ENCODE measurements around the gene ACRBP.

The ACRBP gene

DNA sequence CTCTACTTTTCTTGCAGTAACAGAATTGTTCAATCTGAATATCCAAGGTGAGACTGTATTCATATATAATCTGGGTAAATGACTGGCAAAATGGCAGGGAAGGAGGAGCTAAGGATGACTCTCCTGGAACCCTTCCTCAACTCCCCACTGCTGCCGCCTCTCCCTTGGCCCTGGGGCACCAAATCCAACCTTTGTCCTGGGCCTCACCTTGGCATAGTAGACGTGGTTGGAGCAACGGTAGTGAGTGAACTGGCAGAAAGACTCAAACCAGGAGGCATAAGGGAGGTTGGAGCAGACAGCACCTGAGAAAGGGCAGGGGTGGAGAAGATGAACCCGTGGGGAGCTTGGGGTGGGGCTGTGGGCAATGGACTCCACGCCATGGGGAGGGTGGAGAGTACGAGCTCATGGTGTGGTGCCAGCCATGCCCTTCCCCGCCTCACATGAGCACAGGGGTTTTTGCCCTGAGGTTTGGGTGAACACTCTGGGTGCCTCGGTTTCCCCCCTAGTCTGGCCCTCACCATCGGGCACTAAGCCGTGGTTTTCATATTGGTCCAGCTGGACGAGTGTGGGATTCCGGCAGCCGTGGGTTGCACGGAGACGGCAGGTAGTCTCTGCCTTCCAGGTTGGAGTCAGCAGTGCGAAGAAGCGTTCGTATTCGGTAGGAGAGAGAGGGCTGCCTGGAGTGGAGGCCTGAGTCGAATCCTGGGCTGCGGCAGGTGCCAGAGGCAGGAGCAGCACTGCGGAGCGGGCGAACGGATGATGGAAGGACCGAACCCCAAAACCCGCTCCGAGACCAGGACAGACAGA is 753 bp downstream of the ACRBP start:
- no peak for DNase-seq

DNA sequence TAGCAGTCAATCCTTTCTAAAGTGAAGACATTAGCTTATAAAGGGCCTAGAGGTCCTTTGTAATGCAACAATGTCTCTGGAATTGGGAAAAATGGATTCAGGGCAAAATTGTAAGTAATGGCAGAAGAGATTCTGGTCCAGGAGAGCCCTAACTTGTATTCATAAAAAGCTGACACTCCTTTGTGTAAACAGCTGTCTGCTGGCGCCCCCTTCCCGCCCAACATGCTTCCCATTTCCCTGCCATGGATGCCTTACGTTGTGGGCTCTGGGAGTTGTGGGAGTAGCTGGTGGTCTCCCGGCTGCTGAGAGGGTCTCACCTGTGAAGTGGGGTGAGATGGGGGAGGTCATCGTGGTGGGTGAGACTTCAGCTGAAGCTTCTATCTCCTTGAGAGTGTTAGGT is 2.3 kb downstream of the ACRBP start:
- DNase-seq = no peak

DNA sequence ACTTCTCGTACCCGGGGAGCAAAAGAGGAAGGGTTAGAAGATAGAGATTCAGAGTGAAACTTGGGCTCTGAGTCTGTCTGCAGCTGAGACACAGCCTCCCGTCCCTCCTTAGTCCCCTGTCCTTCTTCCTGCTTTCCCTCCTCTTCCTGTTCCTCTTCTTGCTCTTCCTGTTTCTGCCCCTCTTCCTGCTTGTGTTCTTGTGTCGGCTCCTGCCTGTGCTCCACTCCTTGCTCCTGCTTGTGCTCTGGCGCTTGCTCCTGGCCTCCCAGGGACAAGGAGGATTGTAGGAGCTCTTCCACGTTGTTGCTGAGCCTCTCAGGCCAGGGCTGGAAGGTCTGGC is 3.0 kb downstream of the ACRBP start:
- no peak for DNase-seq

DNA sequence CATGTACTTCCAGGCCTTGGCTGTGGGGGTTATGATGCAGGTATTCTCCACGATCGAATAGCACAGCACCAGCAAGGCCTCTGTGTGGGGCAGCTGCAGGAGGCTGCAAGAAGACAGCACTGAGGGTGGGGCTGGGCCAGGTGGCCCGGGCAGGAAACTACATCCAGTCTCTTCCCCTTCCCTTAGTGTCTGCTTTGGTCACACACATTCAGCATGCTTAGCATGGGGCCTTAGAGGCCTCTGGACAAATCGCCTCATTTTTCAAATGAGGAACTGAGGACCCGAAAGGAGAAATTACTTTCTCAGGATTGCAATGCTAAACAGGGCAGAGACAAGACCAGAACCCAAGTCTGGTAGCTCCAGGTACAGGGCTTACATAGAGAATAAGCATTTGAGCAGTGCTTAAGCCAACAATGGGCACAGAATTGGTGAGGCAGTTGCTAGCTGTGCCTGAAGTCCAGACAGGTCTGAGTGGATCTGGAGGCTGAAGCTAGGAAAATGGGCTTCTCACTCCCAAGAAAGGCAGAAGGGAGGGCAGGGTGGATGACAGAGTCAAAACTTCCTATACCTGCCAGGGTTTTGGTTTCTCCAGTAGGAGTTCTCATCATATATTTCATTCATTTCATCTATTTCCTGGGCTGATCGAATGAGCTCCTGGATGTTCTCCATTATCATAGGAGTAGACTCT is 3.5 kb downstream of the ACRBP start:
- no peak for DNase-seq

DNA sequence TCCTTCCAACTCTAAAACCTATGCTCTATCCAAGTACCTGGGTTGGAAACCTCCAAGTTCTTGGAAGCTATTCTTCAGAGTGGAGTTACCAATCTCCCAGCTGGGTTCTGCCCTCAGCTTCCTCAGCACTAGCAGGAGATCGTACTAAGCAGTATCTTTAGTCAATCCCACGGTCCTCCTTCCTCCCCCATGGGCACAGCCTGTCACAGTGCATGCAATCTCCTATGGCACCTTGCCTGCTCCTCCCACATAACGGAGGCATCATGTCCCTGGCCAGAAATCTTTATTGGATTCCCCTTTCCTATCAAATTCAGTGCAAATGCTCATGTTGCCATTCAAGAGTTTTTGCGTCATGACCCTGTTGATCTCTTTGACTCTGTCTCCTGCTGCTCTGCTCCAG is 6.1 kb downstream of the ACRBP start:
- no peak for DNase-seq

DNA sequence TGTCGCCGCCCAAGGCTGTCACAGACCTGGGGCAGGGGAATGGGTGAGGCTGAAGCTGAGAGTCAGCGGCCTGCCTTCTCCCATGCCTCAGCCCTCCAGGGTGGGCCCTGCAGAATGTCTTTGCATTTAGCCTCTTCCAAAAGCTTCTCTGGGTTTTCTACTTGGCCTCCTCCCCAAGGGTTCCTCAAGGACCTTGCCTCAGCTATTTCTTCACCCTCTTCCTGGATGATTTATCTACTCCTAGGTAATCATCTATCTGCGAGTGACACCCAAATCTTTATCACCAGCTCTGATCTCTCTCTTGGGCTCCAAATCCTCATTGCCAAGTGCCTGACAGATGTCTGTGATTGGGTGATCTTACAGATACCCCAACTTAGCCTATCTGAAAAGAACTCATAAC is 6.7 kb downstream of the ACRBP start:
- DNase-seq = no peak

DNA sequence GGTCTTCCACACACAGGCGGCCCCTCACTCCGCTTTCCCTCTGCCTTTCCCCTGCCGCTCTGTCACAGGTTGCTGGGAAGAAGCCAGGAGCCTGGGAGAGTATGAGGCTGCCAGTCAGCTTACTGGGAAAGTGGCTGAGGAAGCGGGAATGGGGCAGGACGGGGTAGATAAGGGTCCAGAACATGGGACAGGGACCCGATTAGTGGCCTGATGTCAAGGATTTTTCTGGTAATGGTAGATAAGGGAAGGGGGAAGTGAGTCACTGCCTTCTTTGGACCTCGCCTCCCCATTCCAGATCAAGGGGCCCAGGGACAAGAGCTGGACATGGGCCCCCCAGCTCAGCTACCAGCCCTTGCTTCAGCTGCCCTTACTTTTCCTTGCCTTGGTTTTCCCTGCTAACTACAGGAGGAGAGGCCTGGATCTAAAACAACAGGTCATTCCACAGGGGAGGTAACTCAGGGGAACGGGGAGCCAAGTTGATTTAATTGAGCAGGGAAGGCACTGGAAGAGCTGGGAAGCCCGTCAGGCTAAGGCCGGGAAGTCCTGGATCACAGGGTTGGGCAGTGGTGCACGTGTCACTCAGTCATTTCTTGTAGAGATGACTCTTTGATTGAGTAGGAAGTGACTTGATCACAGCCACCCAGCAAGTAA is 8.0 kb downstream of the ACRBP start:
- no peak for DNase-seq

DNA sequence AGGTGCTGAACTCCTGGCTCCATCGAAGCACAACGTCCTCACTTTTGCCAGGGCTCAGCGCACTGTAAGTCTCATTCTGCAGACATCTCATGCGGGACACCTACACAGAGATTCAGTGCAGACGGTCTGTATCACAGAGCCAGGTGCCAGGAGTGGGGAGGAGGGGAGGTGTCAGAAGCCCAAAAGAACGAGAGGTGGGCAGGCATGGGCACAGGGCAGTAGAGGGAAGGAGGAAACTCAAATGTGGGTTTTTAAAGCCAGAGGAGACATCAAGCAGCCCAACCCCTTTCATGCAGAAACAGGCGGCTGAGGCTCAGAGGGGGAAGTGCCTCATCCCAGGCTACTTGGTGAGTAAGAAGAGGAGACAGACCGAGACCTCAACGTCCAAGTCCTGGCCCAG is 8.9 kb downstream of the ACRBP start:
- no peak for DNase-seq

DNA sequence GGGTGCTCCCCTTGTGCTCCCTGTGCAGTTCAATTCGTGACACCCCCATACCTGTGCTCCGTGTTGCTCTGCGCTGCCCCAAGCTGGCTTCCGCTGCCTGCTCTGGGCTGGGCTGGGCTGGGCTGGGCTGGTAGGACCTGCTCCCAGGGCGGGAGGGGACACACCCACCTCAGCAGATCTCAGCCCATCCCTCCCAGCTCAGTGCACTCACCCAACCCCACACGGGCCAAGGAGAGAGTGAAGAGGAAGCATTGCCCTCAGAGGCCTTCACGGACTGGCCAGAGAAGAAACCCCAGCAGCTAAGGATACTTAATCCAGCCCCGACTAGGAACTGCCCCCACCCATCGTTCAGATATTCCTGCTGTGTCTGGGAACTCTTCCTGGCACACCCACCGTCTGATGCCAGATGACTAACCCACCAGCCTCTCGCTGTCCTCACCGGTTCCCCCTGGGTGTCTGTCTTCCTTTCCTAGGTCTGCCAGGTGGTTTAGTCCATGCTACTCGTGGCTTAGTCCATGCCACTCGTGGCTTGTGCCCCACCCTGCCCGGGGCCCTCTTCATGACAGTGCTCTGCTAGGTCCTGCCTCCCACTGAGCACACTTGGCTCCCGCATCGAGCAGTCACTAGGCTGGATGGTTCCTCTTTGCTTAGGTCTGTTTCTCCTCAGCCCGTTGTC is 11.2 kb downstream of the ACRBP start, which contains the start of gene LPAR5:
Gene LPAR5 (minus strand): TSS at position 104 of the 676 bp plus-strand sequence. CDS start 14,711 bp downstream, outside the sequence.
- DNase-seq = no peak

DNA sequence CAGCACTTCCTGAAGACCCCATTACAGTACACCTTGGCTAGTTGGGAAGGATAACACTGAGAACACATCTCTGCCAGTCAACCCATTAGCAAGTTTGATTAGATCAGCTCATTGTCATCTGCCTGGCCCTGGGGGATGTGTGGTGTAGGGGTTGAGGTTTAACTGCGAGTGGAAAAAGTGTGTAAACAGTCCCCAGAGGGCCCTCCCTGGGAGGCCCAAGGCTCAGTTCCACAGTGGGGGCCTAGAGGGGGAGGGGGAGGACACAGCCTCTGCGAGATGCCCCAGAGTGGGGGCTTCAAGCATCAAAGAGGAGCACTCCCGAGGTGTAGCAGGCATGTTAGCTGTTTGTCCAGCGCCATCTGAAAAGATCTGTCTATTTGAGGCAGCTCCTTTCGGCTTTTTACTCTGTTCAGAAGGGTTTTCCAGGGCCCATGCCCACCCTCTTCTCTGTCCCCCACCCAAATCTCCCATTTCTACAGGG is 11.8 kb downstream of the ACRBP start:
- peak; percentile 11 for DNase-seq

DNA sequence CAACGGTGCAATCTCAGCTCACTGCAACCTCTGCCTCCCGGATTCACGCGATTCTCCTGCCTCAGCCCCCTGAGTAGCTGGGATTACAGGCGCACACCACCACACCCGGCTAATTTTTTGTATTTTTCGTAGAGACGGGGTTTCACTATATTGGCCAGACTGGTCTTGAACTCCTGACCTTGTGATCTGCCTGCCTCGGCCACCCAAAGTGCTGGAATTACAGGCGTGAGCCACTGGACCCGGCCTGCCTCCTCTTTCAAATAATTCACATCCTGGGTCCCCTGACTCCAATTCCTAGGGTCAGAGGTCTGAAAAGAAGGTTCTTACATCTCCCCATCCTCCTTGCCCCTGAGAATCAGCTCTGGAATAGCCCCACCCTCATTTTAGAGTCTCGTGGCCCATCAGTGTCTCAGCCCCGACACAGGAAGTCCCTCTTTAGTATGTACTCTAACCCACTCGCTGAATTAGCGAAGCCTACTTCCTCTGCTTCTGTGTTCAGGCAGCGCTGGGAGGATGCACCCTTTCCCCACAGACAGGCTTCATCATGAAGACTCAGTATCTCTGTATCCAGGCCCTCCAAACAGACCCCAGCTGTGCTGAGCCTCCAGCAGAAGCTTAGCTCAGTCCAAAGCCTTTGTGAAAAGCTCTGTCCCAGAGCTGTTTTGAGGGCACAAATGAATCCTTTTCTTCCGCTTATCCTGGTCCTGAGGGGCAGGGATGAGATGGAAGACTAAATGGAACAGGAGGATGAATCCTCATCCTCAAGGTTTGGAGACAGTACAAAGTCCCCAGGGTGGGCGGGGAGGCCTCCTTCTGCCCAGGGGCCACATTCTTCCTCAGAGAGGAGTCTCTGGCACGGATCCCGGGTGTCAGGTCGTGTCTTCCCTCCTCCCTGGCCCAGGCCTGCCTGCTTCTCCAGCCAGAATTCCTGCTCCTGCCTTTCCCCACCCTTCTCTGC is 14.9 kb downstream of the ACRBP start:
- peak; percentile 17 for DNase-seq

DNA sequence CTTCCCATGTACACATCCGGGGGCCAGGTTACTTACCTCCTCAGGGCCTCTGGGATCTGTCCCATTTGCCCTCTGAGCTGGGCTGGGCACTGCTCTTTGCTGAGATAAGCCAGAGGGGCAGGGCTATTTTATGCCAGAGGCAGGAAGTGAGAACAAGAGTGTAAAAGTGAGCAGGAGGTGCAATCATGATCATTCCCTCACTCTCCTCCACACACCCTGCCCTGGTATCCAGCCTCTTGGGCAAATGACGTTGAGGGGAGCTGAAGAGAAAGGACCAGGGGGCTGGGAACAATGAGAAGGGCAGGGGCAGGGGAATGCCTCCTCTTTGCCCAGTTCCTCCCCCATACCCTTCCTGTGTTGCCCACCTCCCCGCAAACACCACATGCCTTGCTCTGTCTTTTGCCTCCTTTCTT is 15.7 kb downstream of the ACRBP start:
- no peak for DNase-seq

DNA sequence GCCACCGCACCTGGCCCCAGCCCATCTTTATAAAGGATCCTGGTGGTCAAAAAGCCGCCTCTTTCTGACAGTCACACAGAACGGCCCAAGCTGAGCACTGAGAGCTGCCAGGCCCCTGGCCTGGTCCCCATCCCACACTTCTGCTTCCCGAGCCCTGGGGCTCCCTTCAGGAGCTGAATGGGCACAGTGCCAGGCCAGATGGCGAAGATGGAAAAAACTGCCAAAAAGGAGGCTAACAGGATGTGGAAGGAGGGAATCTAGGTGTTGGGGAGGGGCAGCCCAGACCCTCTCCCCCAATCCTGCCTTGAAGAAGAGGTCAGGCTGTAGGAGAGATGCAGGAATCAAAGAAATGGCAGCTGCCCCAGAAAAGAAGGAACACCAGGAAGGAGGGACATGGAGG is 16.5 kb downstream of the ACRBP start:
- no peak for DNase-seq

DNA sequence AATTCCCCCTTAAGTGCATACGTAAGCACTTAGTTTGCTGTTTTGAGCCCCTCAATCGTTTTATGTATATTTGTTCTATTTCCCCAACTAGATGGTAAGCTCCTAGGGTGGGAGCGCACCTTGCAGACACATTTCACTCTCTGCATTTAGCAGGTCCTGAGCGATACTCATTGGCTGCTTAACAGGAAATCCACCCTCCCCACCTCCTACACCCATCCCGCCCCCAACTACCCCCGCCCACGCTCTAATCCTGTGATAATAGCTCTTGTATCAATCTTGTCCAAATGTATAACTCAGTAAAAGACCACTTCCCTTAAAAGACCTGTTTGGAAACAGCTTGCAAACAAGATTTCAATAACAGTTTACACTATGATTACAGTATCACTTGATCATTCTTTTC is 19.6 kb downstream of the ACRBP start:
- peak; percentile 55 for DNase-seq

DNA sequence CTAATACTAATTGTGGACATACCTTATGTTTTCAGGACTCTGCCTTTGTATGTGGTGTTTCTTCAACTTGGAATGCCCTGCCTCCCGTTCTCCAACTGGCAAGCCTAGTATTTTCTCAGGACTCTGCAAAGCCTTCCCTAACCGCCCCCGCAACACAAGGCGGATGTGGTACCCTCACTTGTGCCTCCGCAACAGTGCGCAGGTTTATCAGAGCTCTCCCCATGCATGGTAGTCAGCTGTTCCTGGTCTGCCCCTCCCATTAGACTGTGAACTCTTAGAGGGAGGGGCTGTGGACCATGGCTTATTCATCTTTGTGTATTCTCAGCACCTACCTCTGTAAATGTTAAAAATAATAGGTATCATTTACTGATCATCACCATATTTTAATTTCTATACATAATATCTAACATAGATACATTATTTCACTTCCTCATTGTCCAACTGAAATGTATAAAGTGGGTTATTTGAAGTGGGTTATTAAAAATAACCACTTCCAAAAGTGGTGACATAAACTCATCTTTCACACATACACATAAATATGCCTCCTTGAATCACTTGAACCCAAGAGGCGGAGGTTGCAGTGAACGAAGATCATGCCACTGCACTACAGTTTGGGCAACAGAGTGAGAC is 20.5 kb downstream of the ACRBP start:
- no peak for DNase-seq

DNA sequence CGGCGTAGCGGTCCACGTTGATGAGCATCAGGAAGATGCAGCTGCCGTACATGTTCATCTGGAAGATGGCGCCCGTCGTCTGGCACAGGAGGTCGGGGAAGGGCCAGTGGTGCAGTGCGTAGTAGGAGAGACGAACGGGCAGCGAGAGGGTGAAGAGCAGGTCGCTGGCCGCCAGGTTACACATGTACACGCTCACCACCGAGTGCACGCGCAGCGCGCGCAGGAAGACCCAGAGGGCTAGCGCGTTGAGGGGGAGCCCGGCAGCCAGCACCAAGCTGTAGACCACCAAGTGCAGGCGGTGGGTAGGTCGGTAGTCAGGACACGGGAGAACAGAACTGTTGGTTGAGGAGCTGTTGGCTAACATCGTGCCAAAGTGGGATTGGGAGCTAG is 26.4 kb downstream of the ACRBP start:
- DNase-seq = no peak

DNA sequence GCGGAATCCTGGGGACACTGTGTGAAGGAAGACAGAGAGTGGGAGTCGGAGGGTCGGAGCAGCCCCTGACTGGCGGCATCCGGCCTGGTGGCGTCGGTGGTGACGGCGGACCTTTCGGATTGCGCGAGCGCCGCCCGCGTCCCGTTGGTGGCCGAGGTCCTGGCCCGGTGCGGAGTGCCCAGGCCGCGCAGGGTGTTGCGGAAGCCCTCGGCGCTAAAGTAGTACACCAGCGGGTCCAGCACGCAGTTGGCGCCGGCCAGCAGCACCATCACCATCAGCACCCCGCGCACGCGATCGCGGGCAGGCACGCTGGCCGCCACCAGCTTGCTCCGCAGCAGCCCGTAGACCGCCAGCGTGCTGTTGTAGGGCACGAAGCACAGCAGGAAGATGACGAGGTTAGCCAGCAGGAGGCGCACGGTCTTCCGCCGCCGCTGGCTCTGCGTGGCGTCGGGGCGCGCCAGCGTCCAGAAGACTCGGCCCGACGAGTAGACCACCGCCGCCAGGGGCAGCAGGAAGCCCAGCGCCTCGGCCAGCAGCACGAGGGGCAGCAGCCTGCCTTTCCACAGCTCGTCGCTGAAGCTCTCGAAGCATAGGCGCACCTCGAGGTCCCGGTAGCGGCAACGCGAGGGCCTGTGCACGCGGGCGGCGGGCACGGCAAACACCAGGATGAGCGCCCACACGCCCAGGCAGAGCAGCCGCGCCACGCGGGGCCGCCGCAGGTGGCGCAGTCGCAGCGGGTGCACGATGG is 26.9 kb downstream of the ACRBP start:
- DNase-seq = peak; percentile 30

DNA sequence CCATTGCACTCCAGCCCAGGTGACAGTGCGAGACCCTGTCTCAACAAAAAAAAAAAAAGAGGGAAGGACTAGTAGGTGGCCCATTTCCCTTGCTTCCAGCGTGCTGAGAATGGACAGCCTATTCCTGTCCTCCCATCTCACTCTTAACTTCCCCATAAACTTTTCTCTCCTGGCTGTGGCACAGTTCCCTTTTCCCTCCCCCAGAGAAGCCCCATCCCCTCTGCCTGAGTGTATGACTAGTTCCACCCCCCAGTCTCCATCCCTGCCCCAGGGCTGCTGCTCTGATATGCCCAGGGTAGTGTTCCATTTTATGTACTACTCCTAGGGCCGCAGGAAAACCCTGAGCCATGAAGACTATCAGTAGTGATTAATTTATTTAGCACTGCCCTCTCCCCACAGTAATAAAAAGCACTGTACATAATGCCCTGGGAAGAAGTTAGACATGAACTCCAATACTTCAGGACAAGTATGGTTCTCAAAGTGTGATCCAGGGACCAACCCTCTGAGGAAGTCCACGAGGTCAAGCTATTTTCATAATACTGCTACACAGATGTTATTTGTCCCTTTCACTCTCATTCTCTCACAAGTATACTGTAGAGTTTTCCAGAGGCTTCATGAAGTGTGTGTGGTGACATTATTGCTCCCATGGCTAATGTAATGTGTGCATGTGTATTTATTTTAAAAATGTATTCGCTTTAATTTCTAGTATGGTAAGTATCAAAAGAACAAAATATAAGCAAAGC is 28.6 kb downstream of the ACRBP start:
- DNase-seq = no peak

DNA sequence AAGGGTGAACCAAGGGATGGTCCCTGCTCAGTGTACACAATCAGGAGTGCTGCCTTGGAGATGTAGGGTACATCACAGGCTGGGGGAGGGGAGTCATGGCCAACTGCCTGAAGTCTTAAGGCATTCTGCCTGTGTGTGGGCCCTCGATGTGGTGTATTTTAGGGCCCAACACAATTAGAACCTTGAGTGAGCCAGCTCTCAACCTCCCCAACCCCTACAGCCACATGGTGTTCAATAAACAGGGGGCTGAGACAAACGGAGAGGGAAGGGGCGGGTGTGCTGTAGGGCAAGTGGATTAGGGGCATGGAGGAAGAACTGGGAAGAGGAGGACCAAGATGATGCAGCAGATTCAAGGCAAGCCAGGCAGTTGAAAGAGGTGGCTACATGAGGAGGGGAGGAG is 31.4 kb downstream of the ACRBP start:
- DNase-seq = no peak

Data from effector CD8-positive, alpha-beta T cell (primary cell).